Upper lobe of right lung (tissue), 1 donor: ENCODE results near the gene GUCD1. TPM values are rescaled to one million over a fixed set of nuclear protein-coding genes. Genes with fewer than 3 reads are reported as not detected.
"Not testable (repeated sequence)": the region's sequence is repeated elsewhere in the genome, so short reads cannot be mapped to it uniquely, and the experiment has no call there.

Source experiments
- ATAC-seq: fragments of 200-7000 bp; cut with Tn5 transposase; one replicate; pipeline ENCODE4 v1.9.1; 2020; ENCODE audit warnings: mild to moderate bottlenecking, moderate library complexity
- DNase-seq: peaks from one replicate; pipeline ENCODE4 v3.0.0-alpha.2; 2020
- H3K27ac ChIP-seq: fragments of 200-600 bp; one replicate; pipeline ENCODE4 v1.8.0; 2022
- H3K27me3 ChIP-seq: fragments of 200-600 bp; one replicate; pipeline ENCODE4 v1.8.0; 2022; ENCODE audit warnings: mild to moderate bottlenecking
- H3K36me3 ChIP-seq: fragments of 200-600 bp; one replicate; pipeline ENCODE4 v1.8.0; 2022
- H3K4me1 ChIP-seq: fragments of 200-600 bp; one replicate; pipeline ENCODE4 v1.8.0; 2022
- H3K4me3 ChIP-seq: fragments of 200-600 bp; one replicate; pipeline ENCODE4 v1.8.0; 2022; ENCODE audit warnings: mild to moderate bottlenecking
- H3K9me3 ChIP-seq: fragments of 200-600 bp; one replicate; pipeline ENCODE4 v1.8.0; 2022
- CTCF ChIP-seq: fragments of 200-600 bp; IDR thresholded peaks from one replicate; pipeline ENCODE4 v1.8.0; 2022; ENCODE audit warnings: antibody characterized with exemption
- intact Hi-C: fragments of 100-400 bp; cut with DNase I; formaldehyde crosslinking; loops from one replicate; pipeline ENCODE4 v1.11.0; 2022
- total RNA-seq: library from RNA; stranded (reverse); fragmentation: NEBNext Ultra II Directional; extraction: Animal tissue kit (Norgen Biotek cat#: 25700); gene quantifications from one replicate; pipeline ENCODE4 v1.2.1, GENCODE V29; 2021
- donor health status: DM: no; HTN: yes; CAD: no; lungs with severe emphysema.

GUCD1 gene
- total RNA-seq, 1 donor from 2014 or later: 148 TPM

GRCh38 chr22:24599514-24599913 lies 44.6 kb upstream of the GUCD1 start:
- ATAC-seq (no peak), DNase-seq (no peak)
- Histone ChIP-seq H3K27me3 (no peaks in the 10 kb centered on the region), H3K4me1 (peaks cover 11% of the 10 kb centered on the region), H3K36me3 (no peaks in the 10 kb centered on the region), H3K27ac (no peak overlapping the region), H3K9me3 (no peaks in the 10 kb centered on the region), H3K4me3 (no peak overlapping the region)
- no peak for TF ChIP-seq CTCF
- intact Hi-C loops: no loop called here

GRCh38 chr22:24597076-24597475 lies 42.1 kb upstream of the GUCD1 start:
- H3K9me3 ChIP-seq, ATAC-seq, H3K36me3 ChIP-seq, DNase-seq, H3K4me3 ChIP-seq, H3K27me3 ChIP-seq, intact Hi-C loops, H3K27ac ChIP-seq: not testable (repeated sequence)
- H3K4me1 ChIP-seq: peaks cover 20% of the 10 kb centered on the region

GRCh38 chr22:24595863-24596262 lies 40.9 kb upstream of the GUCD1 start:
- intact Hi-C loops: no loop called here
- Histone ChIP-seq H3K4me3 (no peak overlapping the region), H3K9me3 (no peaks in the 10 kb centered on the region), H3K27me3 (no peaks in the 10 kb centered on the region), H3K36me3 (no peaks in the 10 kb centered on the region), H3K4me1 (peaks cover 13% of the 10 kb centered on the region), H3K27ac (no peak overlapping the region)
- ATAC-seq (no peak), DNase-seq (no peak)
- no peak for TF ChIP-seq CTCF

GRCh38 chr22:24595228-24595627 lies 40.3 kb upstream of the GUCD1 start:
- Histone ChIP-seq H3K4me1 (peaks cover 13% of the 10 kb centered on the region), H3K4me3 (no peak overlapping the region), H3K27me3 (no peaks in the 10 kb centered on the region), H3K9me3 (no peaks in the 10 kb centered on the region), H3K27ac (no peak overlapping the region), H3K36me3 (no peaks in the 10 kb centered on the region)
- no peak for TF ChIP-seq CTCF
- DNase-seq: no peak
- ATAC-seq: no peak
- intact Hi-C loops: no loop called here

- ATAC-seq (peak; percentile 37), DNase-seq (peak; percentile 78)
- Histone ChIP-seq H3K4me3 (no peak overlapping the region), H3K36me3 (no peaks in the 10 kb centered on the region), H3K27ac (no peak overlapping the region), H3K9me3 (no peaks in the 10 kb centered on the region), H3K4me1 (peaks cover 13% of the 10 kb centered on the region), H3K27me3 (no peaks in the 10 kb centered on the region)
- no peak for TF ChIP-seq CTCF
- intact Hi-C loops: no loop called here
Observed at GRCh38 chr22:24594569-24595120, 39.7 kb upstream of the GUCD1 start.

- intact Hi-C loops: no loop called here
- H3K27ac ChIP-seq: no peak overlapping the region
- peaks cover 13% of the 10 kb centered on the region for H3K4me1 ChIP-seq
- peak overlapping the region; percentile 58 for H3K4me3 ChIP-seq
- no peaks in the 10 kb centered on the region for H3K27me3 ChIP-seq
- ATAC-seq (peak; percentile 1), DNase-seq (no peak)
- no peaks in the 10 kb centered on the region for H3K36me3 ChIP-seq
- H3K9me3 ChIP-seq: no peaks in the 10 kb centered on the region
- no peak for TF ChIP-seq CTCF
Observed at GRCh38 chr22:24593836-24594568, 39.1 kb upstream of the GUCD1 start.

GRCh38 chr22:24593559-24593835 lies 38.6 kb upstream of the GUCD1 start:
- peaks cover 13% of the 10 kb centered on the region for H3K4me1 ChIP-seq
- H3K4me3 ChIP-seq: peak overlapping the region; percentile 58
- H3K27me3 ChIP-seq, ATAC-seq, DNase-seq, H3K36me3 ChIP-seq, intact Hi-C loops, H3K9me3 ChIP-seq: not testable (repeated sequence)
- peak overlapping the region; percentile 74 for H3K27ac ChIP-seq
